WERI-Rb-1 (cell line): ENCODE measurements around the gene NIPSNAP3A.
A peak's percentile ranks its signal among the peaks of the same experiment; 100 is the strongest.
"Not testable (repeated sequence)": the region's sequence is repeated elsewhere in the genome, so short reads cannot be mapped to it uniquely, and the experiment has no call there.

Source experiments
- DNase-seq: peaks from one replicate; pipeline ENCODE4 v3.0.0-alpha.2; 2020
- H3K27ac ChIP-seq: fragments of 250-450 bp; sonication (Bioruptor Pico); 2 replicates; pipeline ENCODE4 v1.5.1; 2020; ENCODE audit warnings: mild to moderate bottlenecking, moderate library complexity
- H3K27me3 ChIP-seq: fragments of 250-450 bp; sonication (Bioruptor Pico); 2 replicates; pipeline ENCODE4 v1.5.1; 2021; ENCODE audit warnings: mild to moderate bottlenecking, low read depth, moderate library complexity; ENCODE audit not compliant: insufficient read depth, severe bottlenecking
- H3K36me3 ChIP-seq: fragments of 250-450 bp; sonication (Bioruptor Pico); 2 replicates; pipeline ENCODE4 v1.5.1; 2020; ENCODE audit warnings: mild to moderate bottlenecking, moderate library complexity
- H3K4me3 ChIP-seq: 2 replicates; pipeline ENCODE4 v1.5.1; 2011; ENCODE audit warnings: low read depth, mild to moderate bottlenecking, control low read depth, low read length
- H3K9me3 ChIP-seq: fragments of 250-450 bp; sonication (Bioruptor Pico); 2 replicates; pipeline ENCODE4 v1.5.1; 2021; ENCODE audit warnings: mild to moderate bottlenecking, moderate library complexity; ENCODE audit not compliant: severe bottlenecking
- TF ChIP-seq, protein P1 (sequence below): IDR thresholded peaks from 2 replicates; pipeline ENCODE4 v1.5.1; 2011; ENCODE audit warnings: low read depth, mild to moderate bottlenecking, control low read depth, inconsistent platforms, low read length

NIPSNAP3A gene

DNA sequence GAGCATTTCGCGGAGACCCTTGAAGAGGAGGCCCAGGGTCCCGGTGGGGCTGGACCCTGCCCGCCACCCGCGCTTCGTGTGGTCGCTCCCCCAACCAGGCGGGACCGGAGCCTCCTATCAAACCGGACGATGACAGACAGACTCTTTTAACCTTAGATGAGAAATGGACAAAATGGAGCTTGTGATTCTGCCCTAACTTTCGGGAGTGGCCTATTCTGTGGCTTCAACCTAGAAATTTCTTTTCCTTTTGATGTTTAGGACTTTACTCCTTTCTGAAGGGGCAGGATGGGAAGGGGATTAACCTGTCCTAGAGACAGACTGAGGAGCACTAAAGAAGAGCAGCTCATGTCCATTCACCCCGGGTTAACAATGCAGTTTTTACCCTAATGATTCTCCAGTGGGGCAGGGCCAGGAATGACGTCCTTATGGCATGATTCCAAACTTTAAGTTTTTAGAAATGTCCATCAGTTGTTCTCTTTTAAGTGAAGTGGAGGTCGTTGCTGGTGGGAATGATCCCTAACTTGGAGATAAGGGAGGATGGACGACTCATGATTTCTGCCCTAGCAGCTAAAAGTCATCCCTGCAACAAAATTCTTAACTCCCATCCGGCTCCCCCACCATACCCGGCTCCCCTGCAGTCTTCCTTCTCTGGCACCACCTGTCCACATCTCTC, 1.0 kb downstream of the NIPSNAP3A start:
- no peak for DNase-seq

DNA sequence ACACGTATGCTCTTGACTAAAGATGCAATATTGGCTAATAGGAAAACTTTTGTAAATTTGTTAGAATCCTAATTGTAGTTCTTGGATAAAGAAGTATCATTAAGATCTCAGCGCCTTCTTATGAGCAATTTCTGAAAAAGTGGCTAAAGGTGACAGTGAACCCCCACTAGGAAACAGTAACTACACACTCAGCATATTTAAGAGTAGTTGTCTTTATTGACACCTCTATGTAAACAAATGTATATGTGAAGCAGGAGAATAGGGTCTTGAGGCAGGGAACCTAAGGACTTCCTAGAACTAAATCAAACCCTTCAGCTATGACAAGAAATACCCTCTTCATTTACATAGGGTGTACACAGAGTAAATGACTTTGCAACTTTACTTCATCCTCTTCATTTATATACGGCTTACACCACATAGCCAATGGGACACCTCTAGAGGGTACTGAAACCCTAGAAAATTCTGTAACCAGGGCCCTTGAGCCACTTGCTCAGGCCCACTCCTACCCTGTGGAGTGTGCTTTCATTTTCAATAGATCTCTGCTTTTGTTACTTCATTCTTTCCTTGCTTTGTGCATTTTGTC, 2.8 kb downstream of the NIPSNAP3A start:
- TF ChIP-seq, protein P1, sequence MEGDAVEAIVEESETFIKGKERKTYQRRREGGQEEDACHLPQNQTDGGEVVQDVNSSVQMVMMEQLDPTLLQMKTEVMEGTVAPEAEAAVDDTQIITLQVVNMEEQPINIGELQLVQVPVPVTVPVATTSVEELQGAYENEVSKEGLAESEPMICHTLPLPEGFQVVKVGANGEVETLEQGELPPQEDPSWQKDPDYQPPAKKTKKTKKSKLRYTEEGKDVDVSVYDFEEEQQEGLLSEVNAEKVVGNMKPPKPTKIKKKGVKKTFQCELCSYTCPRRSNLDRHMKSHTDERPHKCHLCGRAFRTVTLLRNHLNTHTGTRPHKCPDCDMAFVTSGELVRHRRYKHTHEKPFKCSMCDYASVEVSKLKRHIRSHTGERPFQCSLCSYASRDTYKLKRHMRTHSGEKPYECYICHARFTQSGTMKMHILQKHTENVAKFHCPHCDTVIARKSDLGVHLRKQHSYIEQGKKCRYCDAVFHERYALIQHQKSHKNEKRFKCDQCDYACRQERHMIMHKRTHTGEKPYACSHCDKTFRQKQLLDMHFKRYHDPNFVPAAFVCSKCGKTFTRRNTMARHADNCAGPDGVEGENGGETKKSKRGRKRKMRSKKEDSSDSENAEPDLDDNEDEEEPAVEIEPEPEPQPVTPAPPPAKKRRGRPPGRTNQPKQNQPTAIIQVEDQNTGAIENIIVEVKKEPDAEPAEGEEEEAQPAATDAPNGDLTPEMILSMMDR = no peak
- Histone ChIP-seq H3K36me3 (peaks cover 10% of the 10 kb centered on the region), H3K27me3 (no peaks in the 10 kb centered on the region), H3K4me3 (no peak overlapping the region), H3K27ac (no peak overlapping the region), H3K9me3 (no peaks in the 10 kb centered on the region)
- no peak for DNase-seq

More for the DNA sequence above, 1.0 kb downstream of the NIPSNAP3A start:
- H3K9me3 ChIP-seq = no peaks in the 10 kb centered on the region
- H3K27me3 ChIP-seq = no peaks in the 10 kb centered on the region
- H3K27ac ChIP-seq = peak overlapping the region; percentile 91
- H3K4me3 ChIP-seq = peak overlapping the region; percentile 98
- peaks cover 5% of the 10 kb centered on the region for H3K36me3 ChIP-seq
- TF ChIP-seq, protein P1 = no peak

DNA sequence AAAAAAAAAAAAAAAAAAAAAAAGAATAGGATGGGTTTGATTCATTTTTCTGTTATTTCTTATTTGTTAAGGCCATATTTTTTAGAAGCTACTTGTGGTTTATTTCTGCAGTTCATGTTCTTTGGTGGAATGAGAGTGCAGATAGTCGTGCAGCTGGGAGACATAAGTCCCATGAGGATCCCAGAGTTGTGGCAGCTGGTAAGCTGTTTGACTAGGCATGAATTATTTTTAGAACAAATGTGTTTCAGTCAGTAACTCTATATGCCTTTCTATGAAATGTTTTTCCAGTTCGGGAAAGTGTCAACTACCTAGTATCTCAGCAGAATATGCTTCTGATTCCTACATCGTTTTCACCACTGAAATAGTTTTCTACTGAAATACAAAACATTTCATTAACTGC, 11.5 kb downstream of the NIPSNAP3A start:
- Histone ChIP-seq H3K27me3 (no peaks in the 10 kb centered on the region), H3K27ac (no peak overlapping the region), H3K4me3 (no peak overlapping the region), H3K9me3 (no peaks in the 10 kb centered on the region), H3K36me3 (peaks cover 5% of the 10 kb centered on the region)
- no peak for DNase-seq
- TF ChIP-seq, protein P1 = no peak

DNA sequence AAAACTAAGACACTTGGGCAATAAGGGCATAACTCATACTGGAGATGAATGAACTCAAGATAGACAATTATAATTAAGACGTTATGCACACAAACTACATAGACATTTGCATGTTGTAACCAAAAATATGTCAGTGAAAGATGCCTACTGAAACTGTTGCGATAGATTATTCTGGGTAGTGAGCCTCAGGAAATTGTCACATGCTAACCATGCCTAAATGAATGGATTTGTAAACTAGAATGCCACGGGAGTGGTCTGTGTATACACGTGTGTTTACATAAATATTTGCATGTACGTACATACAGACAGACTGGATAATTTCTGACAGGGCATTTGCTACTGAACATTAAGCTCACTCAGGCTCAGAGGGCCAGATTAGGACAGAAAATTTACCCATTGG, 17.7 kb downstream of the NIPSNAP3A start:
- Histone ChIP-seq H3K27me3 (no peaks in the 10 kb centered on the region), H3K36me3 (no peaks in the 10 kb centered on the region), H3K27ac (no peak overlapping the region), H3K4me3 (no peak overlapping the region), H3K9me3 (no peaks in the 10 kb centered on the region)
- TF ChIP-seq, protein P1 = no peak
- no peak for DNase-seq

DNA sequence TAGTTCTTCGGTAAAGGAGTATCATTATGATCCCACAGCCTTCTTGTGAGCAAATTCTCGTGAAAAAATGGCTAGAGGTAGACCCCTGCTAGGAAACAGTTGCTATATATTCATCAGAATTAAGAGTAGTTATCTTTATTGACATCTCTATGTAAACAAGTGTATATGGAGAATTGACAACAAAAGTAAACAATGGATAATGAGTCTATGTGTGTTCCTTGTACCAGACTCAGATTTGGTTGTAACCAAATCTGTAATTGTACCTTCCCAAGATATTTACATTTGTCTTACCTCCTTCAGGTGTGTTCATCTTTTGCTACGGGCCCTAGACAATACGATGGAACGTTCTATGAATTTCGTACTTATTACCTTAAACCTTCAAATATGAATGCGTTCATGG, 18.5 kb downstream of the NIPSNAP3A start:
- TF ChIP-seq, protein P1 = no peak
- Histone ChIP-seq H3K36me3 (no peaks in the 10 kb centered on the region), H3K27ac (no peak overlapping the region), H3K4me3 (no peak overlapping the region), H3K27me3 (no peaks in the 10 kb centered on the region), H3K9me3 (no peaks in the 10 kb centered on the region)
- DNase-seq = no peak

DNA sequence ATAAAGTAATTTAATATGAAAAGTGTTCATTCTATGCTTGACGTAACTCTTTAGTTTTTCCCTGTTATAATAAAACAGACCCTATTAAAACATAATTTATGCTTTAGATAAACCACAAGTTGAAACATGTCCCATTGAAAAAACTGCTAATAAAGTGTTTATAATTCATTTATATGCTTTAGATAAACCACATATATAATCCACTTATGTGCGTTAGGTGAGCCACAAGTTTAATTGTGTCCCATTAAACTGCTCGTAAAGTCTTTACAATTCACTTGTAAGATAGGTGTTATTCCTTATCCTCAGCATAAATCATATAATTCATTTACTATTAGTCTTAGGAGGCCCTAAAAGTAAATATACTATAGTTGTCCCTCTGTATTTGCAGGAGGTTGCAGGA, 20.0 kb downstream of the NIPSNAP3A start:
- TF ChIP-seq, protein P1 = no peak
- H3K27me3 ChIP-seq = no peaks in the 10 kb centered on the region
- H3K4me3 ChIP-seq = no peak overlapping the region
- H3K27ac ChIP-seq = no peak overlapping the region
- H3K9me3 ChIP-seq = no peaks in the 10 kb centered on the region
- no peak for DNase-seq
- H3K36me3 ChIP-seq = no peaks in the 10 kb centered on the region

DNA sequence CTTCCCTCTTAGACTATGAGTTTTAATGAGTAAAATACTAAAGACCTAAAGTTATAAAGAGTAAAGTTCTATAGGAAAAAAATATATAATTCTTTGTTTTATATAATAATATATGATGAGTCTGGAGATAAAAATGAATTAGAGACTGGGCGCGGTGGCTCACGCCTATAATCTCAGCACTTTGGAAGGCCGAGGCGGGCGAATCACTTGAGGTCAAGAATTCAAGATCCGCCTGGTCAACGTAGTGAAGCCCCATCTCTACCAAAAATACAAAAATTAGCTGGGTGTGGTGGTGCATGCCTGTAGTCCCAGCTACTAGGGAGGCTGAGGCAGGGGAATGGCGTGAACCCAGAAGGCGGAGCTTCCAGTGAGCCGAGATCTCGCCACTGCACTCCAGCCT, 21.5 kb downstream of the NIPSNAP3A start:
- DNase-seq, H3K4me3 ChIP-seq, H3K9me3 ChIP-seq, H3K27ac ChIP-seq, H3K36me3 ChIP-seq, H3K27me3 ChIP-seq: not testable (repeated sequence)
